B cell (primary cell): ENCODE data around the gene PPP4R1.

Source experiments
- EZH2 ChIP-seq: IDR thresholded peaks from 2 replicates; pipeline ENCODE4 v1.6.1; 2012; ENCODE audit warnings: borderline replicate concordance, low read depth, mild to moderate bottlenecking, moderate library complexity, low read length; ENCODE audit not compliant: insufficient read depth, poor library complexity, severe bottlenecking
- TF ChIP-seq, protein P1 (sequence below): fragments of 200-600 bp; IDR thresholded peaks from one replicate; pipeline ENCODE4 v1.8.0; 2022; ENCODE audit warnings: antibody characterized with exemption, mild to moderate bottlenecking

DNA sequence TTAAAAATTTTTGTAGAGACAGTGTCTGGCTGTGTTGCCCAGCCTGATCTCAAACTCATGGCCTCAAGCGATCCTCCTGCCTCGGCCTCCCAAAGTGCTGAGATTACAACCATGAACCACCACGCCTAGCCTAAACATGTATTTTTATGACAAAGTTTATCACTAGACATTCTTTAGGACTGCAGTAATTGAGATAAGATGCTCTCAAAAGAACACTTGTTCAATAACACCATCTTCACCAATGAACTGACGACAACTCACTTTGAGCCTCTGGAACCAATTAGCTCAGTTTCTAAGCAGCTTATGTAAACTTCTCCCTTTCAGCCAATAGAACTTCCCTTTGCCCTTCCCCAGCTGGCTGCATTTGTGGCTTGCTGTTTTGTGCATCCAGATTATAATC, 15.3 kb upstream of the PPP4R1 start:
- TF ChIP-seq, protein P1, sequence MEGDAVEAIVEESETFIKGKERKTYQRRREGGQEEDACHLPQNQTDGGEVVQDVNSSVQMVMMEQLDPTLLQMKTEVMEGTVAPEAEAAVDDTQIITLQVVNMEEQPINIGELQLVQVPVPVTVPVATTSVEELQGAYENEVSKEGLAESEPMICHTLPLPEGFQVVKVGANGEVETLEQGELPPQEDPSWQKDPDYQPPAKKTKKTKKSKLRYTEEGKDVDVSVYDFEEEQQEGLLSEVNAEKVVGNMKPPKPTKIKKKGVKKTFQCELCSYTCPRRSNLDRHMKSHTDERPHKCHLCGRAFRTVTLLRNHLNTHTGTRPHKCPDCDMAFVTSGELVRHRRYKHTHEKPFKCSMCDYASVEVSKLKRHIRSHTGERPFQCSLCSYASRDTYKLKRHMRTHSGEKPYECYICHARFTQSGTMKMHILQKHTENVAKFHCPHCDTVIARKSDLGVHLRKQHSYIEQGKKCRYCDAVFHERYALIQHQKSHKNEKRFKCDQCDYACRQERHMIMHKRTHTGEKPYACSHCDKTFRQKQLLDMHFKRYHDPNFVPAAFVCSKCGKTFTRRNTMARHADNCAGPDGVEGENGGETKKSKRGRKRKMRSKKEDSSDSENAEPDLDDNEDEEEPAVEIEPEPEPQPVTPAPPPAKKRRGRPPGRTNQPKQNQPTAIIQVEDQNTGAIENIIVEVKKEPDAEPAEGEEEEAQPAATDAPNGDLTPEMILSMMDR, result no peak
- TF ChIP-seq EZH2, result no peak
